Mesenchymal stem cell (in vitro differentiated cells and primary cell): Measurements from ENCODE around the gene TOR2A.

Source experiments
- DNase-seq: peaks from one replicate; pipeline ENCODE4 v3.0.0-alpha.2; 2013
- H2AFZ ChIP-seq: one replicate; pipeline ENCODE4 v1.6.1; 2013; ENCODE audit warnings: low read depth, mild to moderate bottlenecking, control low read depth, inconsistent platforms, low read length, moderate library complexity
- H2AK5ac ChIP-seq: 2 replicates; pipeline ENCODE4 v1.6.1; 2013; ENCODE audit warnings: low read length, moderate library complexity, mild to moderate bottlenecking, inconsistent platforms; ENCODE audit not compliant: severe bottlenecking
- H2BK120ac ChIP-seq: one replicate; pipeline ENCODE4 v1.6.1; 2013; ENCODE audit warnings: low read depth, mild to moderate bottlenecking, inconsistent platforms, low read length, moderate library complexity
- H2BK12ac ChIP-seq, 2 experiments: one replicate each; pipeline ENCODE4 v1.6.1; 2013; ENCODE audit warnings: inconsistent platforms in 2 of 2, low read length in 2 of 2, mild to moderate bottlenecking in 2 of 2, moderate library complexity in 2 of 2, control low read depth in 1 of 2
- H2BK15ac ChIP-seq: one replicate; pipeline ENCODE4 v1.6.1; 2013; ENCODE audit warnings: mild to moderate bottlenecking, low read depth, inconsistent platforms; ENCODE audit not compliant: poor library complexity, severe bottlenecking
- H2BK5ac ChIP-seq: 2 replicates; pipeline ENCODE4 v1.6.1; 2013; ENCODE audit warnings: low read depth, mild to moderate bottlenecking, low read length, control low read depth, inconsistent platforms; ENCODE audit not compliant: poor library complexity, severe bottlenecking
- H3K14ac ChIP-seq, 2 experiments: one replicate each; pipeline ENCODE4 v1.6.1; 2013; ENCODE audit warnings: inconsistent platforms in 2 of 2, low read length in 2 of 2, control low read depth in 1 of 2, mild to moderate bottlenecking in 1 of 2, moderate library complexity in 1 of 2
- H3K18ac ChIP-seq, 2 experiments: one replicate each; pipeline ENCODE4 v1.6.1; 2013; ENCODE audit warnings: inconsistent platforms in 2 of 2, low read length in 2 of 2, control low read depth in 1 of 2, low read depth in 1 of 2, mild to moderate bottlenecking in 1 of 2
- H3K23ac ChIP-seq, 2 experiments: one replicate each; pipeline ENCODE4 v1.6.1; 2013; ENCODE audit warnings: inconsistent platforms in 2 of 2, low read length in 2 of 2, mild to moderate bottlenecking in 2 of 2, moderate library complexity in 2 of 2, control low read depth in 1 of 2
- H3K27ac ChIP-seq: 2 replicates; pipeline ENCODE4 v1.5.1; 2013; ENCODE audit warnings: mild to moderate bottlenecking, moderate library complexity, low read length, control low read depth, inconsistent platforms; ENCODE audit not compliant: poor library complexity, severe bottlenecking
- H3K27me3 ChIP-seq, 2 experiments: 2 replicates each; pipeline versions ENCODE4 v1.6.1 to v1.7.0; 2013; ENCODE audit warnings: low read length in 2 of 2, mild to moderate bottlenecking in 2 of 2, moderate library complexity in 2 of 2, control low read depth in 1 of 2, inconsistent platforms in 1 of 2; ENCODE audit not compliant: control insufficient read depth in 1 of 2, insufficient read depth in 1 of 2
- H3K36me3 ChIP-seq, 2 experiments: 2 replicates each; pipeline versions ENCODE4 v1.6.1 to v1.7.0; 2013; ENCODE audit warnings: low read length in 2 of 2, control low read depth in 1 of 2, inconsistent platforms in 1 of 2, low read depth in 1 of 2, mild to moderate bottlenecking in 1 of 2; ENCODE audit not compliant: insufficient read depth in 2 of 2, control insufficient read depth in 1 of 2
- H3K4ac ChIP-seq, 2 experiments: one replicate each; pipeline ENCODE4 v1.6.1; 2013; ENCODE audit warnings: inconsistent platforms in 2 of 2, low read length in 2 of 2, mild to moderate bottlenecking in 2 of 2, moderate library complexity in 2 of 2, control low read depth in 1 of 2, low read depth in 1 of 2
- H3K4me1 ChIP-seq: 2 replicates; pipeline ENCODE4 v1.6.1; 2013; ENCODE audit warnings: low read depth, low read length, control low read depth; ENCODE audit not compliant: control insufficient read depth, insufficient read depth
- H3K4me2 ChIP-seq: 2 replicates; pipeline ENCODE4 v1.6.1; 2013; ENCODE audit warnings: low read length, mild to moderate bottlenecking, inconsistent platforms; ENCODE audit not compliant: poor library complexity, severe bottlenecking
- H3K4me3 ChIP-seq, 2 experiments: 2 replicates each; pipeline versions ENCODE4 v1.5.1 to v1.7.0; 2013; ENCODE audit warnings: low read length in 2 of 2, mild to moderate bottlenecking in 2 of 2, control low read depth in 1 of 2, low read depth in 1 of 2; ENCODE audit not compliant: insufficient read depth in 1 of 2
- H3K79me1 ChIP-seq: replicated peaks from 2 replicates; pipeline ENCODE4 v1.6.1; 2013; ENCODE audit warnings: mild to moderate bottlenecking, control low read depth, low read length, inconsistent platforms; ENCODE audit not compliant: poor library complexity, severe bottlenecking
- H3K9ac ChIP-seq: 2 replicates; pipeline ENCODE4 v1.7.0; 2013; ENCODE audit warnings: mild to moderate bottlenecking, low read length, moderate library complexity
- H3K9me3 ChIP-seq: 2 replicates; pipeline ENCODE4 v1.7.0; 2013; ENCODE audit warnings: mild to moderate bottlenecking, low read length; ENCODE audit not compliant: control insufficient read depth
- H4K8ac ChIP-seq: one replicate; pipeline ENCODE4 v1.6.1; 2013; ENCODE audit warnings: inconsistent platforms, mild to moderate bottlenecking, low read length, moderate library complexity
- H4K91ac ChIP-seq: one replicate; pipeline ENCODE4 v1.6.1; 2013; ENCODE audit warnings: mild to moderate bottlenecking, low read length, inconsistent platforms
- WGBS: methylation state at CpG from one replicate; pipeline ENCODE4 v1.1.7; 2013; ENCODE audit warnings: mixed read lengths; 5-methylcytosine and 5-hydroxymethylcytosine counted together

TOR2A gene

DNA sequence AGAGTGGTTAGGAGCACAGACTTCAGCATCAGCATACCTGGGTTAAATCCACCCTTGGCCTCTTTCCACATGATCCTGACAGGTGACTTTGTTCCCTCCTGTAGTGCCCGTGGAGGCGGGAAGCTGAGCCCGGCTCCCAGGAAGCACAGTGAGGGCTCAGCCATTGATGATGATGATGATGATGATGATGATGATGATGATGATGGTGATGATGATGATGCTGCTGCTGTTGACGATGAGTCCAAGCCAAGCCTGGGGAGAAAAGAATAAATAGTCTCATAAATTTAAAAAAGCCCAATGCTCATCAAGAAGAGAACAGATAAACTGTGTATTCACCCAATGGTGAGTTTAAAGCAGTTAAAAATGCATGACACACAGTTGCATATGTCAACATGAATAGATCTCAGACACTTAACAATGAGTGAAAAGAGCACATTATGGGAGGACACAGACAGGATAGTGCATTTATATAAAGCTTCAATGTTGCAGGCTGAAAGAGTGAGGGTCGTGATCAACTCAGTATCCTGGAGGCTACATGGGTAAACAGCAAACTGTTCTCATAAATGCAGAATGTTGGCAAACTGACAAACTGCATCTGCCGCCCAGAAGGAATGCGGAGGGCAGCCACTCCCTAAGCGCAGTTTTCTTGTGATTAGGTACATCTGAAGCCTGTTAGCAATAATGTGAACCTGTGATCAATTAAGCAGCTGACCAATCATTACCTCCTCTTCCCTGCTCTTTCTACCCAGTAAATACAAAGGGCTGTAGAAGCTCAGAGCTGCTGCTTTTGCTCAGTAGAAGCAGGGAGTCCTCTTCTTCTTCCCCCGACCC, 40.0 kb downstream of the TOR2A start:
- H3K4me1 ChIP-seq, result peaks cover 3% of the 10 kb centered on the region
- no peak overlapping the region for H2AFZ ChIP-seq
- H3K36me3 ChIP-seq, result peaks cover 31 to 42% of the 10 kb centered on the region in 2 experiments
- no peaks in the 10 kb centered on the region for H3K9me3 ChIP-seq
- H3K4me2 ChIP-seq, result no peak overlapping the region
- no peak overlapping the region for H4K91ac ChIP-seq
- no peak overlapping the region for H4K8ac ChIP-seq
- no peak for DNase-seq
- no peaks in the 10 kb centered on the region for H3K27me3 ChIP-seq
- H3K9ac ChIP-seq, result peak overlapping the region; percentile 53
- H3K27ac ChIP-seq, result no peak overlapping the region
- H2BK120ac ChIP-seq, result no peak overlapping the region
- no peak overlapping the region for H3K18ac ChIP-seq
- H3K14ac ChIP-seq, result no peak overlapping the region
- no peak overlapping the region for H3K4ac ChIP-seq
- no peak overlapping the region for H2BK12ac ChIP-seq
- H3K23ac ChIP-seq, result no peak overlapping the region
- no peak overlapping the region for H2BK15ac ChIP-seq
- no peaks in the 10 kb centered on the region for H3K79me1 ChIP-seq
- 88% methylated on average over 8 of the region's 9 CpGs for WGBS
- no peak overlapping the region for H2BK5ac ChIP-seq
- no peak overlapping the region for H2AK5ac ChIP-seq
- H3K4me3 ChIP-seq, result no peak overlapping the region

DNA sequence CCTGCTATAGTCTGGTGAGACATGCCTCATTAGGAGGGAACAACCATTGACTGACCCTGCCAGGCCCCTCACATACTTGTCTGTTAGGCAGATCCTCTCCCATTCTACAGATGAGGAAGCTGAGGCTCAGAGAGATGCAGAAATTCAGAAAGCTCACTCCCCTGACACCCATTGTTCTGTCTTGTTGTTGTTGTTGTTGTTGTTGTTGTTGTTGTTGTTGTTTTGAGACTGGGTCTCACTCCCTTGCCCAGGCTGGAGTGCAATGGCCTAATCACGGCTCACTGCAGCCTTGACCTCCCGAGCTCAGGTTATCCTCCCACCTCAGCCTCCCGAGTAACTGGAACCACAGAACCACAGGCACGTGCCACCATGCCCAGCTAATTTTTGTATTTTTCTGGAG, 41.4 kb downstream of the TOR2A start:
- H3K9ac ChIP-seq, result no peak overlapping the region

DNA sequence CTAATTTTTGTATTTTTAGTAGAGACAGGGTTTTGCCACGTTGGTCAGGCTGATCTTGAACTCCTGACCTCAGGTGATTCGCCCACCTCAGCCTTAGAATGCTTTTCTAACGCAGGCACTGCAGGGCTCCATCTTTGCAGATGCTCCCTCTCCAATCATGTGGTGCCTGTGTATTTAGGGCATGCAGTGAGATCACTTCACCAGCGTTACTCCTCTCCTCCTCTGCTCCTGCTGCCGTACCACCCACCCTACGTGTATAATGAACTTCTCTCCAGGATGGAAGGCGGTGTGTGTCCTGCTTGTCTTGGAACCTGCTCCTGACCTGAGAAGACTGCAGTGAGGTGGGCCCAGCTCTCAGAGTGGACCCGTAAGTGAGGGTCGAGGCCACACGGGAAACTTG, 42.0 kb downstream of the TOR2A start:
- H3K4me1 ChIP-seq, result no peaks in the 10 kb centered on the region
- H3K36me3 ChIP-seq, result peaks cover 43 to 61% of the 10 kb centered on the region in 2 experiments
- no peak overlapping the region for H2BK120ac ChIP-seq
- H3K9me3 ChIP-seq, result no peaks in the 10 kb centered on the region
- H3K14ac ChIP-seq, result no peak overlapping the region
- H3K4me3 ChIP-seq, result no peak overlapping the region
- H3K27ac ChIP-seq, result no peak overlapping the region
- no peak overlapping the region for H2BK12ac ChIP-seq
- no peaks in the 10 kb centered on the region for H3K79me1 ChIP-seq
- no peak for DNase-seq
- no peak overlapping the region for H3K23ac ChIP-seq
- H3K9ac ChIP-seq, result no peak overlapping the region
- H2AK5ac ChIP-seq, result no peak overlapping the region
- no peak overlapping the region for H4K8ac ChIP-seq
- no peak overlapping the region for H2BK15ac ChIP-seq
- no peak overlapping the region for H2BK5ac ChIP-seq
- H3K27me3 ChIP-seq, result no peaks in the 10 kb centered on the region
- no peak overlapping the region for H3K18ac ChIP-seq
- no peak overlapping the region for H3K4ac ChIP-seq
- H2AFZ ChIP-seq, result no peak overlapping the region
- WGBS, result 90% methylated on average over 10 of the region's 10 CpGs
- no peak overlapping the region for H4K91ac ChIP-seq
- no peak overlapping the region for H3K4me2 ChIP-seq

More for the DNA sequence above, 41.4 kb downstream of the TOR2A start:
- Histone ChIP-seq H2AFZ (no peak overlapping the region), H3K27me3 (no peaks in the 10 kb centered on the region), H2AK5ac (no peak overlapping the region), H3K4ac (no peak overlapping the region), H2BK120ac (no peak overlapping the region), H3K79me1 (no peaks in the 10 kb centered on the region), H3K4me3 (no peak overlapping the region), H4K8ac (no peak overlapping the region), H2BK15ac (no peak overlapping the region), H3K36me3 (peaks cover 42 to 56% of the 10 kb centered on the region in 2 experiments), H4K91ac (no peak overlapping the region), H3K4me2 (no peak overlapping the region), H3K27ac (no peak overlapping the region), H2BK12ac (no peak overlapping the region), H3K4me1 (no peaks in the 10 kb centered on the region), H2BK5ac (no peak overlapping the region), H3K14ac (no peak overlapping the region), H3K18ac (no peak overlapping the region), H3K9me3 (no peaks in the 10 kb centered on the region), H3K23ac (no peak overlapping the region)
- no peak for DNase-seq
- WGBS, result 97% methylated on average over 3 of the region's 4 CpGs

DNA sequence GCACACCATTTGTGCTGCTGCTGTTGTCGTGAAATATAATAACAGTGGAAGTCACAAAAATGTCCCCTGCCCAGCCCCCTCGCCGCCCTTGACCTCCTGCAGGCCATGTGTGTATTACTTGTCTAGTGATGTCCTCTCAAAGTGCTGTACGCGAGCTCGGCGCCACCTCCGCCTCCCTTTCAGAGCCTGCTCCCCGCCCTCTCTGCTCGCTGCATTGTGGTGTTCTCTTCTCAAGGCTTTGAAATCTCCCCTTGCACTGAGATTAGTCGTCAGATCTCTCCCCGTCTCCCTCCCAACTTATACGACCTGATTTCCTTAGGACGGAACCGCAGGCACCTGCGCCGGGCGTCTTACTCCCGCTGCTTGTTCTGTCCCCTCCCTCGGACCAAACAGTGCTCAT, 43.0 kb downstream of the TOR2A start:
- no peaks in the 10 kb centered on the region for H3K9me3 ChIP-seq
- H3K79me1 ChIP-seq, result no peaks in the 10 kb centered on the region
- no peak overlapping the region for H3K4me2 ChIP-seq
- H2BK15ac ChIP-seq, result no peak overlapping the region
- H4K8ac ChIP-seq, result no peak overlapping the region
- H2BK5ac ChIP-seq, result no peak overlapping the region
- no peak overlapping the region for H2AK5ac ChIP-seq
- H3K27me3 ChIP-seq, result no peaks in the 10 kb centered on the region
- H3K27ac ChIP-seq, result no peak overlapping the region
- no peak overlapping the region for H3K23ac ChIP-seq
- no peak overlapping the region for H3K4me3 ChIP-seq
- no peak overlapping the region for H2BK120ac ChIP-seq
- H2BK12ac ChIP-seq, result no peak overlapping the region
- no peaks in the 10 kb centered on the region for H3K4me1 ChIP-seq
- H3K36me3 ChIP-seq, result peaks cover 52 to 72% of the 10 kb centered on the region in 2 experiments
- H3K14ac ChIP-seq, result no peak overlapping the region
- H3K18ac ChIP-seq, result no peak overlapping the region
- DNase-seq, result no peak
- no peak overlapping the region for H2AFZ ChIP-seq
- H3K4ac ChIP-seq, result no peak overlapping the region
- H3K9ac ChIP-seq, result no peak overlapping the region
- H4K91ac ChIP-seq, result no peak overlapping the region
- 89% methylated on average over 19 of the region's 20 CpGs for WGBS
